ENCODE measurements around the gene DNAJC30.

DNAJC30 gene

DNA sequence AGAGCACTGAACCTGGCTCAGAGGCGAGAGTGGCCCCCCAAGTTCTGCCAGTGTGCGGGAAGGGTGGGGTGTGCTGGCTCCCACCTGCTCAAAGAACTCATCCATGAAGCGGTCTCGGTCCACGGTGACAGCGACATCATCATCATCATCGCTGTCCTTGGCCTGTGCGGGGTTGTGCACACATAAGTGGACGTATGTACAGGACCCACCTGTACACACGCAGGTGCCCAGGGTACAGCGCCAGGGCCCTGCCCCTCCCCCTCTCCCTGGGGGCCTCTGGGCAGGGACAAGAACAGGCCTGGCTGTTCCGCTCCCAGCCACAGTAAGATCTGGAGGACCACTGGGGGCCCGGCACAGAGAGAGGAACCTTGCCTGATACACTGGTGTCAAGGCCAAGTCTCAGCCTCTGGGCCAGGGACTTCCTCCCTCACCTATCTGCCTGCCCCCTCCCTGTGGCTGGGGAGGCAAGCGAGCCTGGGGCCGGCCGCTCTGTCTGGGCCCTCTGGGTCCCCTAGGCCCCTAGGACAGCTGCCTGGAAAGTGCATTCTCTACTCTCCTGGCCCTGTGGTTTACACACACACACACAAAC lies 25.8 kb upstream of the DNAJC30 start:
- in situ Hi-C loops (cut with HindIII; ENCODE audit: low sequenced_read_pairs), result no loop called here
- H3K4me3 ChIP-seq (ENCODE audit: low read depth, low read length), result no peak overlapping the region
- TF ChIP-seq, protein P1, sequence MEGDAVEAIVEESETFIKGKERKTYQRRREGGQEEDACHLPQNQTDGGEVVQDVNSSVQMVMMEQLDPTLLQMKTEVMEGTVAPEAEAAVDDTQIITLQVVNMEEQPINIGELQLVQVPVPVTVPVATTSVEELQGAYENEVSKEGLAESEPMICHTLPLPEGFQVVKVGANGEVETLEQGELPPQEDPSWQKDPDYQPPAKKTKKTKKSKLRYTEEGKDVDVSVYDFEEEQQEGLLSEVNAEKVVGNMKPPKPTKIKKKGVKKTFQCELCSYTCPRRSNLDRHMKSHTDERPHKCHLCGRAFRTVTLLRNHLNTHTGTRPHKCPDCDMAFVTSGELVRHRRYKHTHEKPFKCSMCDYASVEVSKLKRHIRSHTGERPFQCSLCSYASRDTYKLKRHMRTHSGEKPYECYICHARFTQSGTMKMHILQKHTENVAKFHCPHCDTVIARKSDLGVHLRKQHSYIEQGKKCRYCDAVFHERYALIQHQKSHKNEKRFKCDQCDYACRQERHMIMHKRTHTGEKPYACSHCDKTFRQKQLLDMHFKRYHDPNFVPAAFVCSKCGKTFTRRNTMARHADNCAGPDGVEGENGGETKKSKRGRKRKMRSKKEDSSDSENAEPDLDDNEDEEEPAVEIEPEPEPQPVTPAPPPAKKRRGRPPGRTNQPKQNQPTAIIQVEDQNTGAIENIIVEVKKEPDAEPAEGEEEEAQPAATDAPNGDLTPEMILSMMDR (IDR thresholded peaks at IDR 0.05; ENCODE audit: low read depth, low read length), result no peak
- no peak for DNase-seq (ENCODE audit: low read depth, low spot score)

DNA sequence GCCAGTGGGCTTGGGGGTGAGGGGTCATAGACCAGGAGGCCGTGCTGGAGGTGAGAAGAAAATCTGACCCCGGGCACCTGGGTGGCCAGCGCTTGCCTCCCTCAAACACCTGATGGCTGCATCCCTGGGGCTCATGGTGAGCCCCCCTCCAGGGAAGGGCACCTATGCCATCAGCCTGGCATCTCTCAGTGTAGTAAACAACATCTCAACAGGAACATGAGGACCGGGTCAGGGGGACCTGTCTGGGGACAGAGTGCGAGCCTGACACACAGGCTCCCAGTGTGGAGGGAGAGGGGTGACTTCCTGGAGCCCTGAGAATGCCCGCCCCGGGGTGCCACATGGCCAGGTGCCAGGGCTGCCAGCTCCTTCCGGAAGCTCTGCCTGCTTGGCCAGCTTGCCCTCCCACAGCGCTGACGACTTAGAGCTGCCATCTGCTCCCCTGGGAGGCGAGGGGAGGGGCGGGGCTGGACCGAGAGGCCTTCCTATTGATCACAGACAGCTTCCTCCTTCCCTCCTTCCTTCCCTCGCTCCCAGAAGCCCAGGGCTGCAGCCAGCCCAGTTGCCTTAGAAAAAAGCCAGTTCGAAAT lies 23.9 kb upstream of the DNAJC30 start:
- in situ Hi-C loops (cut with HindIII; ENCODE audit: low sequenced_read_pairs), result no loop called here
- peak; percentile 51 for DNase-seq (ENCODE audit: low read depth, low spot score)

DNA sequence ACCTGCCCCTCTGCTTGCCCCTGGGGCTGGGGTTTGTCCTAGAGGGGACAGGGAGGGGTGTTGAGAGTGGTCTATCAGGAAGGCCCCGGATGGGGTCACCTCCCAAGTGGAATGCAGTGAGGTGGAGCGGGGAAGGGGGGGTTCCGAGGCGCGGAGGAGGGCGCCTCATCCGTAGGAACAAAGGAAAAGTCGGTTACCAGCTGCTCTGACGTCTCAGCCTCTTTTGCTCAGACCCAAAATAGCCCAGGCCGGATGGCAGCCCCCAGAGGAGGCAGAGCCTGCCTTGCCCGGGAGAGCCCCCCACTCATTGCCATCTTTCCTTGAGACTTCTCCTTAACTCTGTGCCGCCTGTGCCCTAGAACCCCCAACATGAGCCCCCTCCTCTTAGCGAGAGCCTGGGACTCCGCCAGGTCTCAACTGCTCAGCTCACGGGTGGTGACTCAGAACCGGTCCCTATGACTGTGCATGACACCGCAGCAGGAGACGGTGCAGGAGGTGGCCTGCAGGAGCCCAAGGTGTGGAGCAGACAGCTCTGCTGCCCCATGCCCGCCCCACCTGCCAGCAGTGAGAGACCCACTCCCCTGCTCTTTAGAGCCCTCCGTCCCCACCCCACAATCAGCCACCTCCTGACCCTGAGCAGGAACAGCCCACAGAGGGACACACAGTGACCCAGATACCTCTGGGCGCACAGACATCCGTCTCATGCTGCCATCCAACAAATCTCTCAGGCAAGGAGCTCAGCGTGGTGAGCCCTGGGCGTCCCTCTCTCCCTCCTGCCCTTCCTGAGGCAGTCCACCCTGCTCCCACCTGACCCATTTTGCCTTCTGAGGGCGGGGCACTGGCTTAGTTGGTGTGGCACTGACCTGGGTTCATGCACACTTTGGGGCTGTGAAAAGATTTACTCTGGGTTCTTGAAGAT lies 23.1 kb upstream of the DNAJC30 start:
- H3K4me3 ChIP-seq (ENCODE audit: low read depth, low read length), result no peak overlapping the region
- in situ Hi-C loops (cut with HindIII; ENCODE audit: low sequenced_read_pairs), result no loop called here
- peak; percentile 73 for DNase-seq (ENCODE audit: low read depth, low spot score)
- TF ChIP-seq, protein P1 (IDR thresholded peaks at IDR 0.05; ENCODE audit: low read depth, low read length), result no peak

More for the DNA sequence above, 23.9 kb upstream of the DNAJC30 start:
- TF ChIP-seq, protein P1 (IDR thresholded peaks at IDR 0.05; ENCODE audit: low read depth, low read length), result no peak
- H3K4me3 ChIP-seq (ENCODE audit: low read depth, low read length), result no peak overlapping the region

DNA sequence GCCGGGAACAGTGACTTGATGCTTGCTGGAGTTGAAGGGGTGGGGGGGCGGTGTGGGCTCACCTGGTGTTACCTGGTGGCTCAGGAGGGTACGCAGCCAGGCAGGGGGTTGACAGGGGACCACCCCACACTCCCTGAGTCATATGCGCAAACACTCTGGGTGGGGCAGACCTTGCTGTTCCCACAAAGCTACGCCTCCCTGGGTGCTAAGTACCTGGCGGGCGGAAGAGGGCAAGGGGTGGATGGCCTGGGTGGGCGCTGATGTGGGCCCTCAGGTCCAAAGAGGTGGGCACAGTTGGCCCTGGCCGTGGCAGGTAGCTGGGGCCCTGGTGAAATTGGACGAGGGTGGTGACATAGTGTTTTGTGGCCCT lies 22.3 kb upstream of the DNAJC30 start:
- TF ChIP-seq, protein P1 (IDR thresholded peaks at IDR 0.05; ENCODE audit: low read depth, low read length), result no peak
- H3K4me3 ChIP-seq (ENCODE audit: low read depth, low read length), result no peak overlapping the region
- DNase-seq (ENCODE audit: low read depth, low spot score), result no peak
- in situ Hi-C loops (cut with HindIII; ENCODE audit: low sequenced_read_pairs), result no loop called here

DNA sequence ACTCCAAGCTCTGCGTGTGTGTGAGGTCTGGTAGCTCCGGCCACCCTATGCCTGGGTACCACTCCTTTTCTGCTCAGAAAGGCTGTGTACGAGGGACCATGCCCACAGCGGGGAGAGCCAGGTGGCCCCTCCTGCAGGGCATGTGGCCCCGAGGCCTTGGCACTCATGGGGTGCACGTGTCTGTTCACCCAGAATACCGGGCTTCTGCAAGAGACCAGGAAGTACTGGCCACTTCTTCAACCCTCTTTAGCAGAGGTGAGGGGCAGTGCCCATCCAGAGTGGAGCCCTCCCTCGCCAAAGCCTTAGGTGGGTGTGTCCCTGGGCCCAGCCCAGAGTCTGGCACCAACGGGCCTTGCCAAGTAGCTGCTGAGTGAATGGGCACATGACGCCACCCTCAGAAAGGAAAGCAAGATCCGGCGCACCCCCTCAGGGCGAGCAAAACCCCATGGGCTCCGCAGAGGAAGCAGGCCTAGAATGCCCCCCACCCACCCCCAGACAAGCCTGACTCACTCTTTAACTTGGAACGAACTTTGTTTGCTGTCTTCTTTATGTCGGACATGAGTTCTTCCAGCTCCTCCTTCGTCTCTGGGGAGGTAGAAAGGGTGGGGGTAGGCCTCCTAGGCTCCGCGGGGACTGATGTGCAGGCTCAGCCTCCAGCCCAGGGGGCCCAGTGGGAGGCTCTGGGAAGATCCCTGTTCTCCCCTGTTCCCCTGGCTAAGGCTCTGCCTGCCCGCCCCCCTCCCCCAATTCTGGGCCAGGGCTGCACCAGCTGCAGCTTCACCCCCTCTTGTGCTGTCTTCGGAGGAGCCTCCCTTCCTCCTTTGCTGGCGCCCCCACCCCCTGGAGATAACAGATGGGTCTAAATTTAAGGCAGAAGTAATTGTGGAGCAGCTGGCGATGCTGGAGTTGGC lies 21.6 kb upstream of the DNAJC30 start:
- DNase-seq (ENCODE audit: low read depth, low spot score), result peak; percentile 95
- H3K4me3 ChIP-seq (ENCODE audit: low read depth, low read length), result no peak overlapping the region
- in situ Hi-C loops (cut with HindIII; ENCODE audit: low sequenced_read_pairs), result no loop called here
- TF ChIP-seq, protein P1 (IDR thresholded peaks at IDR 0.05; ENCODE audit: low read depth, low read length), result no peak
